CD14-positive monocyte (primary cell): ENCODE results near the gene DAB2IP. TPM values are rescaled to one million over a fixed set of nuclear protein-coding genes. Genes with fewer than 3 reads are reported as not detected.
A peak's percentile ranks its signal among the peaks of the same experiment; 100 is the strongest.

Source experiments
- DNase-seq, 3 donors: peaks; one replicate each; pipeline ENCODE4 v3.0.0-alpha.2; 2011 to 2022
- H2AFZ ChIP-seq: 2 replicates; pipeline ENCODE4 v1.6.0; 2012; ENCODE audit warnings: mild to moderate bottlenecking, low read depth, low read length, inconsistent platforms; ENCODE audit not compliant: insufficient read depth, poor library complexity, severe bottlenecking
- H3K27ac ChIP-seq, 2 donors: 1 replicate in 1 of 2; 2 replicates in 1 of 2; pipeline ENCODE4 v1.5.1; 2012 to 2013; ENCODE audit warnings: low read length in 2 of 2, control low read depth in 1 of 2, inconsistent platforms in 1 of 2, low read depth in 1 of 2, mild to moderate bottlenecking in 1 of 2
- H3K27me3 ChIP-seq, 2 donors: one replicate each; pipeline versions ENCODE4 v1.6.0 to v1.6.1; 2011 to 2013; ENCODE audit warnings: low read length in 2 of 2; ENCODE audit not compliant: control insufficient read depth in 2 of 2, insufficient read depth in 2 of 2
- H3K36me3 ChIP-seq, 2 donors: replicated peaks in 1 of 2; 1 replicate in 1 of 2; 2 replicates in 1 of 2; pipeline versions ENCODE4 v1.5.1 to v1.6.1; 2012 to 2013; ENCODE audit warnings: low read length in 2 of 2, control low read depth in 1 of 2, inconsistent platforms in 1 of 2, mild to moderate bottlenecking in 1 of 2; ENCODE audit not compliant: insufficient read depth in 2 of 2, control insufficient read depth in 1 of 2
- H3K4me1 ChIP-seq, 2 donors: 1 replicate in 1 of 2; 2 replicates in 1 of 2; pipeline versions ENCODE4 v1.5.1 to v1.6.1; 2012 to 2013; ENCODE audit warnings: low read length in 2 of 2, control low read depth in 1 of 2, inconsistent platforms in 1 of 2, mild to moderate bottlenecking in 1 of 2, moderate library complexity in 1 of 2; ENCODE audit not compliant: insufficient read depth in 2 of 2, control insufficient read depth in 1 of 2
- H3K4me2 ChIP-seq: replicated peaks from 2 replicates; pipeline ENCODE3; 2012; ENCODE audit warnings: low read length, moderate library complexity, mild to moderate bottlenecking; ENCODE audit not compliant: poor library complexity, severe bottlenecking; ENCODE audit errors: extremely low read depth
- H3K4me3 ChIP-seq, 3 experiments: fragments of 200-600 bp in 1 of 3; sonication (generic) in 1 of 3; replicated peaks in 1 of 3; 1 replicate in 2 of 3; 2 replicates in 1 of 3; pipeline ENCODE4 v1.5.1; 2011 to 2013; ENCODE audit warnings: low read length in 3 of 3, mild to moderate bottlenecking in 3 of 3, control low read depth in 2 of 3, low read depth in 2 of 3, inconsistent platforms in 1 of 3, moderate library complexity in 1 of 3
- H3K79me2 ChIP-seq: 2 replicates; pipeline ENCODE4 v1.6.0; 2012; ENCODE audit warnings: mild to moderate bottlenecking, control low read depth, inconsistent platforms, low read length, moderate library complexity; ENCODE audit not compliant: insufficient read depth
- H3K9ac ChIP-seq: 2 replicates; pipeline ENCODE4 v1.6.0; 2017; ENCODE audit warnings: low read length, mild to moderate bottlenecking; ENCODE audit not compliant: insufficient read depth, poor library complexity, severe bottlenecking
- H3K9me3 ChIP-seq, 2 donors: replicated peaks in 1 of 2; 1 replicate in 1 of 2; 2 replicates in 1 of 2; pipeline versions ENCODE4 v1.5.1 to v1.6.1; 2012 to 2013; ENCODE audit warnings: low read length in 2 of 2, control low read depth in 1 of 2; ENCODE audit not compliant: control insufficient read depth in 1 of 2, insufficient read depth in 1 of 2
- H4K20me1 ChIP-seq: 2 replicates; pipeline ENCODE4 v1.6.0; 2012; ENCODE audit warnings: mild to moderate bottlenecking, low read length, control low read depth, moderate library complexity; ENCODE audit not compliant: insufficient read depth
- H3K27ac Mint-ChIP-seq, 7 donors: one replicate each; pipeline ENCODE4 v1.8.0; 2020; ENCODE audit warnings: mild to moderate bottlenecking in 7 of 7, mixed read lengths in 7 of 7, moderate library complexity in 6 of 7, inconsistent platforms in 2 of 7
- H3K27me3 Mint-ChIP-seq, 3 donors: one replicate each; pipeline ENCODE4 v1.8.0; 2021 to 2022; ENCODE audit warnings: low read depth in 3 of 3, mild to moderate bottlenecking in 3 of 3, mixed read lengths in 3 of 3, moderate library complexity in 3 of 3, inconsistent platforms in 1 of 3
- H3K36me3 Mint-ChIP-seq, 2 donors: one replicate each; pipeline ENCODE4 v1.8.0; 2020; ENCODE audit warnings: mixed read lengths in 2 of 2, inconsistent platforms in 1 of 2, mild to moderate bottlenecking in 1 of 2
- H3K4me1 Mint-ChIP-seq: one replicate; pipeline ENCODE4 v1.8.0; 2020; ENCODE audit warnings: mild to moderate bottlenecking, mixed read lengths
- H3K4me3 Mint-ChIP-seq, 2 donors: one replicate each; pipeline ENCODE4 v1.8.0; 2020; ENCODE audit warnings: mild to moderate bottlenecking in 2 of 2, mixed read lengths in 2 of 2, moderate library complexity in 1 of 2
- H3K9me3 Mint-ChIP-seq, 7 donors: one replicate each; pipeline ENCODE4 v1.8.0; 2020 to 2022; ENCODE audit warnings: mixed read lengths in 7 of 7, mild to moderate bottlenecking in 6 of 7, moderate library complexity in 6 of 7, inconsistent platforms in 2 of 7
- CTCF ChIP-seq: fragments of 200-600 bp; IDR thresholded peaks from one replicate; pipeline ENCODE4 v1.8.0; 2022; ENCODE audit warnings: antibody characterized with exemption, mild to moderate bottlenecking
- whole genome bisulfite sequencing: methylation state at CpG from one replicate; pipeline ENCODE4 v1.1.5; 2013; ENCODE audit warnings: missing lambda C conversion rate; ENCODE audit not compliant: insufficient coverage; 5-methylcytosine and 5-hydroxymethylcytosine counted together
- intact Hi-C, 2 donors: fragments of 100-400 bp; cut with micrococcal nuclease; formaldehyde crosslinking; loops; one replicate each; pipeline versions ENCODE4 v1.15.0 to v1.15.1; 2023
- polyA plus RNA-seq, 3 donors: library from polyadenylated mRNA; depleted of rRNA in 1 of 3; unstranded in 2 of 3; stranded (reverse) in 1 of 3; fragments of 300-500 nt in 2 of 3; fragments of >200 nt in 1 of 3; fragmentation: Illumina TruSeq in 2 of 3; gene quantifications; 1 replicate in 2 of 3; 2 replicates in 1 of 3; pipeline ENCODE4 v1.2.3, GENCODE V29; 2012 to 2021

The DAB2IP gene
- polyA plus RNA-seq, 3 donors: 0.13 TPM; not detected in 2

GRCh38 chr9:121663591-121663990 is 12.2 kb downstream of the DAB2IP start:
- Histone ChIP-seq H3K9ac (no peak overlapping the region), H3K27ac (no peak overlapping the region), H3K4me2 (no peak overlapping the region), H3K4me1 (no peaks in the 10 kb centered on the region), H2AFZ (no peak overlapping the region), H3K79me2 (no peaks in the 10 kb centered on the region), H4K20me1 (no peaks in the 10 kb centered on the region), H3K4me3 (no peak overlapping the region), H3K9me3 (no peaks in the 10 kb centered on the region), H3K27me3 (peaks cover 0 to 18% of the 10 kb centered on the region in 2 donors), H3K36me3 (no peaks in the 10 kb centered on the region)
- peak overlapping the region in 1 of 7 donors; percentile 43 for H3K27ac Mint-ChIP-seq
- intact Hi-C loops: no loop called here
- DNase-seq: no peak
- no peak overlapping the region for H3K4me3 Mint-ChIP-seq
- H3K27me3 Mint-ChIP-seq: peaks cover 20 to 27% (median 25%) of the 10 kb centered on the region in 3 donors
- TF ChIP-seq CTCF: no peak
- 89% methylated on average over 5 of the region's 7 CpGs for WGBS
- H3K4me1 Mint-ChIP-seq: no peaks in the 10 kb centered on the region
- no peaks in the 10 kb centered on the region for H3K36me3 Mint-ChIP-seq
- H3K9me3 Mint-ChIP-seq: no peaks in the 10 kb centered on the region

GRCh38 chr9:121666294-121666693 is 14.9 kb downstream of the DAB2IP start:
- no CpG with 5 or more reads among the region's 8 CpGs for WGBS
- intact Hi-C loops: no loop called here

More at GRCh38 chr9:121666294-121666693, 14.9 kb downstream of the DAB2IP start:
- Histone ChIP-seq H2AFZ (no peak overlapping the region), H3K9me3 (no peaks in the 10 kb centered on the region), H3K27me3 (peaks cover 0 to 18% of the 10 kb centered on the region in 2 donors), H3K36me3 (no peaks in the 10 kb centered on the region), H3K79me2 (no peaks in the 10 kb centered on the region), H3K27ac (no peak overlapping the region), H3K4me1 (no peaks in the 10 kb centered on the region), H3K9ac (no peak overlapping the region), H3K4me3 (no peak overlapping the region), H4K20me1 (no peaks in the 10 kb centered on the region), H3K4me2 (no peak overlapping the region)
- peaks cover 17 to 21% (median 17%) of the 10 kb centered on the region in 3 donors for H3K27me3 Mint-ChIP-seq
- H3K9me3 Mint-ChIP-seq: no peaks in the 10 kb centered on the region
- no peak overlapping the region for H3K4me3 Mint-ChIP-seq
- H3K27ac Mint-ChIP-seq: no peak overlapping the region
- H3K36me3 Mint-ChIP-seq: no peaks in the 10 kb centered on the region
- TF ChIP-seq CTCF: no peak
- no peak for DNase-seq
- no peaks in the 10 kb centered on the region for H3K4me1 Mint-ChIP-seq
